PC-9 (cell line): Measurements from ENCODE around the gene TSPAN18. TPM values are rescaled to one million over a fixed set of nuclear protein-coding genes. Genes with fewer than 3 reads are reported as not detected.
A peak's percentile ranks its signal among the peaks of the same experiment; 100 is the strongest.

Experiments
- BruUV-seq: library from RNA; stranded (reverse); fragments of 400-500 nt; replicated peaks from 2 replicates; lab custom pipeline; 2021; lab: Mats Ljungman, UMichigan
- CTCF ChIA-PET: fragments of 300-600 bp; sonication (Branson Sonifier 250); formaldehyde crosslinking; loops from one replicate; lab custom pipeline; 2022; ENCODE audit warnings: antibody characterized with exemption; lab: Charles Lee
- POLR2A ChIA-PET: fragments of 300-600 bp; sonication (Branson Sonifier 250); formaldehyde crosslinking; loops from one replicate; lab custom pipeline; 2022; ENCODE audit warnings: antibody characterized with exemption; ENCODE audit not compliant: unreplicated experiment; lab: Charles Lee
- DNase-seq, 2 experiments: peaks; one replicate each; pipeline versions ENCODE4 v3.0.0 to v3.0.0-alpha.2; 2015 to 2022; ENCODE audit warnings: mixed read lengths in 1 of 2
- H2AFZ ChIP-seq: fragments of 200-600 bp; sonication (generic); 2 replicates; pipeline ENCODE4 v1.8.1; 2017; ENCODE audit warnings: antibody characterized with exemption
- H3F3A ChIP-seq: fragments of 200-600 bp; sonication (generic); 2 replicates; pipeline ENCODE4 v1.8.1; 2017; ENCODE audit warnings: antibody characterized with exemption, mild to moderate bottlenecking, low read depth; ENCODE audit not compliant: insufficient read depth
- H3K27ac ChIP-seq: fragments of 200-600 bp; sonication (generic); 2 replicates; pipeline ENCODE4 v1.6.1; 2016; ENCODE audit warnings: mixed run types
- H3K27me3 ChIP-seq: fragments of 200-600 bp; sonication (generic); 2 replicates; pipeline ENCODE4 v1.6.1; 2016; ENCODE audit warnings: low read depth, mixed run types; ENCODE audit not compliant: insufficient read depth
- H3K36me3 ChIP-seq: fragments of 200-600 bp; sonication (generic); 2 replicates; pipeline ENCODE4 v1.6.1; 2016; ENCODE audit warnings: low read depth, mixed run types
- H3K4me1 ChIP-seq: fragments of 200-600 bp; sonication (generic); replicated peaks from 2 replicates; pipeline ENCODE4 v1.6.1; 2016; ENCODE audit warnings: mixed run types; ENCODE audit not compliant: insufficient read depth
- H3K4me2 ChIP-seq: fragments of 200-600 bp; sonication (generic); 2 replicates; pipeline ENCODE4 v1.6.1; 2017; ENCODE audit warnings: mixed run types
- H3K4me3 ChIP-seq: fragments of 200-600 bp; sonication (generic); 2 replicates; pipeline ENCODE4 v1.6.1; 2016; ENCODE audit warnings: mixed run types
- H3K79me2 ChIP-seq: fragments of 200-600 bp; sonication (generic); 2 replicates; pipeline ENCODE4 v1.6.1; 2017; ENCODE audit warnings: low read depth, mixed run types
- H3K9me2 ChIP-seq: fragments of 200-600 bp; sonication (generic); 2 replicates; pipeline ENCODE4 v1.8.1; 2017; ENCODE audit warnings: mild to moderate bottlenecking; ENCODE audit not compliant: insufficient read depth
- H3K9me3 ChIP-seq: fragments of 200-600 bp; sonication (generic); 2 replicates; pipeline ENCODE4 v1.8.1; 2016; ENCODE audit warnings: low read depth; ENCODE audit not compliant: insufficient read depth
- H4K20me1 ChIP-seq: fragments of 200-600 bp; sonication (generic); 2 replicates; pipeline ENCODE4 v1.8.1; 2017; ENCODE audit not compliant: insufficient read depth
- EZH2 ChIP-seq: fragments of 200-600 bp; sonication (generic); IDR thresholded peaks from 2 replicates; pipeline ENCODE4 v1.8.0; 2017; ENCODE audit warnings: antibody characterized with exemption, low read depth
- intact Hi-C: fragments of 100-400 bp; cut with micrococcal nuclease; formaldehyde crosslinking; loops from one replicate; pipeline ENCODE4 v1.10.0; 2022; ENCODE audit not compliant: unreplicated experiment
- total RNA-seq: library from RNA; stranded (reverse); gene quantifications from 2 replicates; pipeline ENCODE4 v1.2.3, GENCODE V29; 2021
- TF ChIP-seq, protein P1 (sequence below): fragments of 200-600 bp; sonication (generic); conservative IDR thresholded peaks from 2 replicates; pipeline ENCODE4 v1.6.1; 2017; ENCODE audit warnings: mixed run types, antibody characterized with exemption, mild to moderate bottlenecking, moderate library complexity

Gene TSPAN18
- total RNA-seq, 1 experiment from 2014 or later, result not detected

DNA sequence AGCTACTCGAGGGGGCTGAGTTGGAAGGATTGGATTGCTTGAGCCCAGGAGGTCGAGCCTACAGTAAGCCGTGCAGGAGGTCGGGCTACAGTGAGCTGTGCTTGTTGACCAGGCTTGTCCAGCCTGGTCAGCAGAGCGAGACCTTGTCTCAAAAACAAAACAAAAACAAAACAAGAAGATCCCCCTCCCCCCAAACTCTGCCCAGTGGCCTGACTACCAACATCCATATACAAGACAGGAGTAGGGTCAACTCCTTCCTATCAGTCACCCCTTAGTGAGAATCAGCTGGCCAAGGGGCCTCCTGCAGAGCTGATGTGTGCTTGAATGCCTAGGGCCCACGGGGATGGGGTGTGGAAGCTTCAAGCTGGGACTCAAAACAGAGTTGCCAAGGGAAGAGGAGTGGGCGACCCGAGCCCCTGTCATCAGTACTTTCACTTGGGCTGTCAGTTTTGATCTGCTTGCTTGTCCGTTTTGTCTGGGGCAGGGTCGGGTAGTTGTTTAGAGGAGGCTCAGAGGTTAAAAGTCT lies 942 bp upstream of the TSPAN18 start:
- H3K9me2 ChIP-seq, result no peaks in the 10 kb centered on the region
- no peaks in the 10 kb centered on the region for H3K79me2 ChIP-seq
- H3K9me3 ChIP-seq, result no peaks in the 10 kb centered on the region
- H3K36me3 ChIP-seq, result no peaks in the 10 kb centered on the region
- H3K27ac ChIP-seq, result no peak overlapping the region
- H3K4me3 ChIP-seq, result no peak overlapping the region
- ChIA-PET POLR2A (no interaction called here), CTCF (no interaction called here)
- H3K4me2 ChIP-seq, result no peak overlapping the region
- H2AFZ ChIP-seq, result no peak overlapping the region
- no peak for DNase-seq
- intact Hi-C loops, result loop anchor here (5.0 to 10.0 kb wide), 3 partner anchors 104 to 186 kb away; no protein-coding TSS in a partner anchor
- no peaks in the 10 kb centered on the region for H3K4me1 ChIP-seq
- no peaks in the 10 kb centered on the region for H4K20me1 ChIP-seq
- H3K27me3 ChIP-seq, result peaks cover 12% of the 10 kb centered on the region; the same call in 1 of the 2 replicates
- no TSS peak for BruUV-seq
- H3F3A ChIP-seq, result no peaks in the 10 kb centered on the region
- no peak for TF ChIP-seq EZH2
- TF ChIP-seq, protein P1, sequence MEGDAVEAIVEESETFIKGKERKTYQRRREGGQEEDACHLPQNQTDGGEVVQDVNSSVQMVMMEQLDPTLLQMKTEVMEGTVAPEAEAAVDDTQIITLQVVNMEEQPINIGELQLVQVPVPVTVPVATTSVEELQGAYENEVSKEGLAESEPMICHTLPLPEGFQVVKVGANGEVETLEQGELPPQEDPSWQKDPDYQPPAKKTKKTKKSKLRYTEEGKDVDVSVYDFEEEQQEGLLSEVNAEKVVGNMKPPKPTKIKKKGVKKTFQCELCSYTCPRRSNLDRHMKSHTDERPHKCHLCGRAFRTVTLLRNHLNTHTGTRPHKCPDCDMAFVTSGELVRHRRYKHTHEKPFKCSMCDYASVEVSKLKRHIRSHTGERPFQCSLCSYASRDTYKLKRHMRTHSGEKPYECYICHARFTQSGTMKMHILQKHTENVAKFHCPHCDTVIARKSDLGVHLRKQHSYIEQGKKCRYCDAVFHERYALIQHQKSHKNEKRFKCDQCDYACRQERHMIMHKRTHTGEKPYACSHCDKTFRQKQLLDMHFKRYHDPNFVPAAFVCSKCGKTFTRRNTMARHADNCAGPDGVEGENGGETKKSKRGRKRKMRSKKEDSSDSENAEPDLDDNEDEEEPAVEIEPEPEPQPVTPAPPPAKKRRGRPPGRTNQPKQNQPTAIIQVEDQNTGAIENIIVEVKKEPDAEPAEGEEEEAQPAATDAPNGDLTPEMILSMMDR, result no peak

DNA sequence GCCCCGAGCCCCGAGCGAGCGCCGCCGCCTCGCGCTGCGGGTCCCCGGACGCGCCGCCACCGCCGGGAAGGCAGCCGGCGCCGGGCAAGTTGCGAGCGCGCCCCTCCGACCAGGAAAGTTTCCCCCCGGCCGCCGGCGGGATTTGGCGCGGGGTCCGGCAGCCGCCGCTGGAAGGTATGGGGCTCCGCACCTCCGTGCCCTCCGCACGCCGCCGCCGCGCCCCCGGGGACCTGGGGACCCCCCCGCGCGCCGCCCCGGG lies 281 bp downstream of the TSPAN18 start:
- Histone ChIP-seq H3K36me3 (no peaks in the 10 kb centered on the region), H2AFZ (no peak overlapping the region), H3K27ac (no peak overlapping the region), H3K9me3 (no peaks in the 10 kb centered on the region), H3K9me2 (no peaks in the 10 kb centered on the region), H3K79me2 (no peaks in the 10 kb centered on the region), H3K4me1 (no peaks in the 10 kb centered on the region), H3F3A (no peaks in the 10 kb centered on the region), H3K4me3 (no peak overlapping the region), H4K20me1 (no peaks in the 10 kb centered on the region), H3K4me2 (no peak overlapping the region), H3K27me3 (peaks cover 12% of the 10 kb centered on the region; the same call in 1 of the 2 replicates)
- CTCF ChIA-PET, result no interaction called here
- DNase-seq, result no peak
- BruUV-seq, result no TSS peak
- TF ChIP-seq, protein P1, result no peak
- no peak for TF ChIP-seq EZH2
- intact Hi-C loops, result loop anchor here (5.0 to 10.0 kb wide), 3 partner anchors 105 to 185 kb away; no protein-coding TSS in a partner anchor
- POLR2A ChIA-PET, result no interaction called here

DNA sequence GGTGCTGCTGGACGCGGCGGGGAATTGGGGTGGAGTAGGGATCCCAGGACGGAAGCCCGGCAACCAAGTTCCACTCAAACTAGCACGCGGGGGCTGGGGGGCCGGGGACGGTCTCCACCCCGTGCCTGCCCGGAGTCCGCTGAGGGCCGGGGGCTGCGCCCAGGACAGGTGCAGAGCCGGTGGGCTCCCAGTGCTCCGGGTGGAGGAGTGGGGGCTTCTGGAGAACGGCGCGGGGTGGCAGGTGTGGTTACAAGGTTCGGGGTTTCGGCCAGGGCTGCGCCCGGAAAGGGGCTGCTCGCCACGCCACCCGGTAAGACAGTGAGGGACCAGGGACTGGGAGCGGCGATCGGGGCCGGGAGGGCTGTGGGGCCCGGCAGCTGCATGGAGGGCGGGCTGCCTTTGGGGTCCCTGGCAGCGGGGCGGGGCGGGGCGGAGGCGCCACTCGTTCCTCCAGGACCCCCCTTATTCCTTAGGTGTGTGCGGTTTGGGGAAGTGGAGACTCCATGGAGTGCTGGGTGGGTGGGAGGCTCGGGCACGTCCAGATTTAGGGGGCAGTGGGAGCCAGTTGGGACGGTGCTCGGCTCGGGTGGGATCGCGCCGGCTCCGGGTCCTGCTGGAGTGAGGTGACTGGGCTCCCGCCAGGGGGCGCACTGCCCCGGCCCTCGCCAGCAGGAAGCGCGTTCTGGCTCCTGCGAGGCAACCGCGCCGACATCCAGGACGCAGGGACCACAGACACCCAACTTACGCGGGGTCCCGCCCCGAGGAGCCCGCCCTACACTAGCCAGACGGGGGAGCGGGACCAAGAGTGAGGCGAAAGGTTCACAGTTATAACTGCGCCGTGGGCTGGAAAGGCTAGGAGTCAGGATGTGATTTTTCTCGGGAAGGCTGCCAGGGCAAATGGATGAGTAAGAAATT lies 868 bp downstream of the TSPAN18 start:
- Histone ChIP-seq H2AFZ (no peak overlapping the region), H3K27ac (no peak overlapping the region), H3K36me3 (no peaks in the 10 kb centered on the region), H3K9me2 (no peaks in the 10 kb centered on the region), H3K79me2 (no peaks in the 10 kb centered on the region), H4K20me1 (no peaks in the 10 kb centered on the region), H3K27me3 (peaks cover 16% of the 10 kb centered on the region; the same call in 1 of the 2 replicates), H3K9me3 (no peaks in the 10 kb centered on the region), H3K4me1 (no peaks in the 10 kb centered on the region), H3K4me2 (0 out of 2 replicates have a peak overlapping the region, but pooled peaks have one; percentile 41), H3F3A (no peaks in the 10 kb centered on the region), H3K4me3 (no peak overlapping the region)
- no TSS peak for BruUV-seq
- POLR2A ChIA-PET, result no interaction called here
- CTCF ChIA-PET, result no interaction called here
- intact Hi-C loops, result loop anchor here (5.0 to 10.0 kb wide), 3 partner anchors 105 to 185 kb away; no protein-coding TSS in a partner anchor
- DNase-seq, result peak in 1 of 2 experiments; percentile 58
- TF ChIP-seq, protein P1, result peak; percentile 87
- no peak for TF ChIP-seq EZH2
